RPMI8226 (cell line): ENCODE results near the gene PIP4K2A.

ENCODE experiments used
- DNase-seq: peaks from one replicate; pipeline ENCODE4 v3.0.0-alpha.2; 2015

PIP4K2A gene

GRCh38 chr10:22589851-22590514 is 124.4 kb downstream of the PIP4K2A start:
- no peak for DNase-seq

GRCh38 chr10:22588462-22588861 is 125.9 kb downstream of the PIP4K2A start:
- no peak for DNase-seq

DNA sequence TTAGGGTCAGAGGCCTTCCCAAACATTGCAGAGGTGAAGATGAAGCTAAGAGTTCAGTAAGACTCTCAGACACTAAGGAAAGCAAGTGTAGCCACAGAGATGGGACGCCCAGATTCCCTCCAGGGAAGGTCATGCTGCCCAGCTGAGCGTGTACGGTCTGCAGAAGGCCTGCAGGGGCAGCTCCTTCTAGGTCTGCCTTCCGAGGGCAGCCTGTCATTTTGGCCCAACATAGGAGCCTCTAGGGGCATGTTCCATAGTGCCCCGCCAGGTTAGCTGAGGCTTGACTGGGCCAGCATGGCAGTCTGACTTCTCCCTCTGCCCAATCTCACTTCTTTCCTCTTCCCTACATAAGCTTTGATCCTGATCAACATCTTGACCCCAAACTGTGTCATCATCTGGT is 130.7 kb downstream of the PIP4K2A start:
- no peak for DNase-seq

DNA sequence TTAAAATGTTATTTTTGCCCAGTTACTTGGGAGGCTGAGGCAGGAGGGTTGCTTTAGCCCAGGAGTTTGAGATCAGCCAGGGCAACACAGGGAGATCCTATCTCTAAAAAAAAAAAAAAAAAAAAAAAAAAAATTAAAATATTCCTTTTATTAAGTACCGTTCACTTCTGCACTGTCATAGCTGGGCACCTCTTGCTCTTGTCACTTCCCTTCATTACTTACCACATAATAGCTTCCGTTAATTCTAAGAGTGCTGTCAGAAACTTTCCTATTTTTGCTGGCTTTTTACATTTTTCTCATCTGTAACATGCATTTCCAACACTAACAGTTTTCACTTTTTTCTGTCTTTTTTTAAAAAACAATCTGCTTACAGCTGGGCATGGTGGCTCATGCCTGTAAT is 132.9 kb downstream of the PIP4K2A start:
- no peak for DNase-seq

- no peak for DNase-seq
Observed at GRCh38 chr10:22580711-22581110, 133.7 kb downstream of the PIP4K2A start.

DNA sequence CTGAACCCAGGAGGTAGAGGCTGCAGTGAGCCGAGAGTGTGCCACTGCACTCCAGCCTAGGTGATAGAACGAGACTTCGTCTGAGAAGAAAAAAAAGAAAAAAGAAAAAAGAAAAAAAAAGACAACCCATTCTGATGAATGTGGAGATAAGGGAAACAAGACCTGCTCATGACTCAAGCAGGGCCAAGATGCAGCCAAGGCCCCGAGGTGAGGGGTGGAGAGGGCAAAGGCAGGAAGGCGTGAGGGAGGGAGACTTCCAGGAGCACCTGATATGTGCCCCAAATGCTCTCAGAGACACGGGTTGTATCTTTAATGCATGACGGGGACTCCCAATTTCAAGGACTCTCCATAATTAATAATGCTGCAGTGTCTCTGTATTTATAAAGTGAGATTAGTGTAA is 134.6 kb downstream of the PIP4K2A start:
- DNase-seq = no peak

DNA sequence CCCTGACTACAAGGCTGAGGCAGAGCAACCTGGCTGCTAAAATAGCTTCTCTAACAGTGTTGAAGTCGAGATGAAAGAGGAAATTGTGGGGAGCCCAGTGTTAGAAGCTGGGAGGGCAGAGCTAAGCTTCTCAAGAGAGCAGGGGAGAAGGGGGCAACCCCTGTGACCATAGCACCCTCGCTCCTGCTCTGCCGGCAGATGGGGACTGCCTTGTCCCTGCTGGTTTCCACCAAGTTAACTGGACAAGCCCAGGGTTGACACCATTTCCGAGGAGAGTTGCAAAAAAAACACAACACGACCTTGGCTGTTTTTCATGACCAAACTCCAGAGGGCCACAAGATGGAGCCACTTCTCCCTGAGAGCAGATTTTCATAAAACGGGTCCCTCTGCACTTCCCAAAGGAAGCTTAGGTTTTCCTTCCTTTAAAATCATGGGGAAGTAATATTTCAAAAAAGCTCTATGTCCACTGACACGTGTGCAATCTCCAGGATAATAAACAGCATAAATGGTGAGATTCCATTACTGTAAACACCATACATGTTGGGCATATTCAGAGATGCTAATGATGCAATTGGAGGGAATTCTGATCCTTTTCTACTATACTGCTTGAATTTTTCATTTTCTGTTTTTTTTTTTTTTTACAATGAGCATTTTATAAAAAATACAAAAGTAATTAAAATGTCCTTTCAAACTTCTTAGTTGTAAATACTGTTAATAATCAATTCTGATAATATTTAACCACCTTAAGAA is 140.4 kb downstream of the PIP4K2A start:
- peak; percentile 16 for DNase-seq

DNA sequence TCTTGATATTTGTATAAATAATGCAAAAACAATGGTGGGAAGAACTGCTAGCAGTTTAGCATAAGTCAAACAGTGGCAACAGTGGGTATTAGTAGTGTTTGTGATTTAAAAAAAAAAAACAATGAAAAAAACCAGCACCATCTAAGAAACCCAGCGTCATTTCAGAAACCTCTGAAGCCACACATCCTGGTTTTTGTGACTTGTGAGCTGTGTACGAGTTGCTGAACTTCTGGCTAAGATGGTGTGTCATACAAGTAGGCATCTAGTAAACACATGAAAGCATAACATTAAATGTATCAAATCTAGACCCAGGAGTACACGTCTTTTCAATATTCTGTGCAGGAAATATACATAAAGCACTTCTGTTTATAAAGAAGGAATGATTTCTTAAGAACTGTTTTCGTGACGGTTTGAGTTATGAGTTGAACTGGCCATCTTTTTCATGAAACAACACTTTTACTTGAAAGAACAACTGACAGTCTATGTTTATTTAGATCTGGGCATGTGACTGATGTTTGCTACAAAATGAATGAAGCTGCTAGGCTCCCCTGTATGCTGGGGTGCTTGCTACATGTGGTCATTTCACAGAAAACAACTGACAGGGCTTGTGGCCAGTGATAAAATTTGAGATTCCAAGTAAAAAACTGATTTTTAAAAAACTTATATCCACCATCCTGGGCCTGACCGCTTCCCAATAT is 143.5 kb downstream of the PIP4K2A start:
- DNase-seq = no peak

DNA sequence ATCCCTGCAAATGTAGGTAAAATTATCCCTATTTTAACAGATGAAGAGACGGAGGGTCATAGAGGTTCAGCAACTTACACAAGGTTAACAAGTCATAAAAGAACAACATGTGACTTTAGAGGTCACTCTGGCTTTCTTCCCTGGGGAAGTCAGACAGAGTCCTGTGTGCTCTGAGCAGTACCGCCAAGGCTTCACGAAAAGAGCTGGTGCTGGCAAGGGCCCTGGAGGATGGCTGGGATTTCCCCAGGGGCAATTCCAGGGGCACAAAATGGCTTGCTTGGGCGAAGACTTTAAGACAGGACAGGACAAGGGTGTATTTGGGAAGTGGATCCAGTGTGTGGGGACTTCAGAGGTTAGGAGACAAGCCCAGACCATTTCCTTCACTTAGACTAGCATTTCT is 144.1 kb downstream of the PIP4K2A start:
- no peak for DNase-seq

- DNase-seq = no peak
Observed at GRCh38 chr10:22568928-22569327, 145.4 kb downstream of the PIP4K2A start.

GRCh38 chr10:22564060-22564459 is 150.3 kb downstream of the PIP4K2A start:
- DNase-seq = no peak

DNA sequence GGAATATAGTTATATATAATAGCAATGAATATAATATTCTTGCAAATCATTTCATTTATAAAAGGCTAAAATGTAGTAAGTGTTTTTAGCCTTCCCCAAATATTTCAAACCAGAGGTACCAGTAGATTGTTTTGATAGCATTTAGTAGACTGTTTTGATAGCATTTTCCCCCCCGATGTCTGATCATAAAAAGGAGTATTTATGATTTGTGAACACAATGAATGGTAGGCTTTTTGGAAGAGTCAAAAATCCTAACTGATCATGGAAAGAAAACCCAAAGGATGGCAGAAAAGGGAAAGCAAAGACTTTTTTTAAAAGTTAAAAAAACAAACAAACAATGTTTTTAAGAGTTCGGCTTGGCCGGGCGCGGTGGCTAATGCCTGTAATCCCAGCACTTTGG is 152.5 kb downstream of the PIP4K2A start:
- no peak for DNase-seq

GRCh38 chr10:22560913-22561239 is 153.5 kb downstream of the PIP4K2A start:
- DNase-seq = no peak

GRCh38 chr10:22560096-22560912 is 154.1 kb downstream of the PIP4K2A start:
- no peak for DNase-seq

- no peak for DNase-seq
Observed at GRCh38 chr10:22557321-22557720, 157.1 kb downstream of the PIP4K2A start.

- no peak for DNase-seq
Observed at GRCh38 chr10:22556774-22557173, 157.6 kb downstream of the PIP4K2A start.

GRCh38 chr10:22554461-22555182 is 159.8 kb downstream of the PIP4K2A start:
- DNase-seq = no peak

GRCh38 chr10:22553452-22553995 is 160.9 kb downstream of the PIP4K2A start:
- DNase-seq = no peak

DNA sequence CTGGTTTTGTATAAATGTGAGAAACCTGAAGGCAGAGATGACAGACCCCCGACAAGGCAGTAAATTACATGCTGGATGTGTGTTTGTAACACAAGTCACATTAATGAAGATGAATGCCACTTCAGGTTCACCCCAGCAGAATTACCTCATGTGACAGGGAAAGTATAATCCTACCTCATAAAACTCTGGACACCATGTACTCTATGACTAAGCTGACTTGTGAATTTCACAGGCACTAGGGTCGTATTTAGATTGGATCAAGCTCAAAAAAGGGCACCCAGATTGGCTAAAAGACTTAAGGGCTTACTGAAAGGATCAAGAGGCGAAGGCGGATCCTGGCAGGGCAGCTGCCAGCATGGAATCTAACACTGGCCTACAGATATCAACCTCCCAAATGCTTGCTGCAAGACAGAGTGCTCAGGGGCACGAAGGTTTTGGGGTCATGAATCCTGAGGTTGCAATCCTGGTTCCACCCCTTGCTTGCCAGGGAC is 161.4 kb downstream of the PIP4K2A start:
- no peak for DNase-seq

DNA sequence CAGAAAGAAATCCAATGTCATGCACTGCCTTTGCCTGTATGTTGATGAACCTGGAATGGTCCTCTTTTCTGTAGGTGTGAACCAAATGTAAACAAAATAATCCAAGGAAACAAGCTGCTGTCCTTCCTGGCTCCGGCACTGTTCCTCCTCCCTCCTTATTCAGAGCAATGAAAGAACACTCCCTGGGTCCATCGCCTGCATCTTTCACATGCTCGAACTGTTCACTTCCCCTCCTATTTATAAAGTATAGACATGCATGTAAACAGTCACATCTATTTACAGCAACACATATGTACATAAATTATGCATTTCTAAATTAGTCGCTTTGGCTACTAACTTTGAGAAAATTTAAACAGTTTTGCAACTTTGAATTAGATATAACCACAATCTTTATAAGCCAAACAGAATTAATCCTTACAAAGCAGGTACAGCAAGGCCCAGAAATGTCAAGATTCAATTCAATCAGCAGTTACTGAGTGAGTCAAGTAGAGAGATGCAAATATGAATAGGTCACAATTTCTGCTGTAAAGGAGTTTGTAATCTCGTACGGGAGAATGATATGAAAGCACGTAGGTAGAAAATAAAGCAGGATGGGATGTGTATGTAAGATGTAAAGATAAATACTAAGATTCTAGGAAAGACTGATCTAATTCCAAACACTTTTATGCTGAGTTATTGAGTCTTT is 162.6 kb downstream of the PIP4K2A start:
- DNase-seq = no peak

DNA sequence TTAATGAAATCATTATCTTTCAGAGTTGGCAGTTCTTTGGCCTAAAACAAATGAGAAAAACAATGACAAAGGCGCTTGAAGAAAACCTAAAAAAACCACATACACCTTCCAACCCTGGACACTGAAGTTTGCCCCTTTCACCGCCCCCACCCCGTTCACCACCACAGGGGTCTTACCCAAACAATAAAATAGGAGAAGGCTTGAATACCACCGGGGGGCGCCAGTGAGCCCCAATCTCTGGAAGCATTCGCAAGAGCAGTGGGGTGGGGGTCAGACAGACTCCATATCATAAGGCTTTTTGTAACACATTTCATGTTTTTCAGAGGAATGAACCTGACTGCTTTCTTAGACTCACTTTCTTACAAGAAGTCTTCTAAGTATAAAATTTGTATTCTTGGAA is 163.6 kb downstream of the PIP4K2A start:
- DNase-seq = peak; percentile 34

DNA sequence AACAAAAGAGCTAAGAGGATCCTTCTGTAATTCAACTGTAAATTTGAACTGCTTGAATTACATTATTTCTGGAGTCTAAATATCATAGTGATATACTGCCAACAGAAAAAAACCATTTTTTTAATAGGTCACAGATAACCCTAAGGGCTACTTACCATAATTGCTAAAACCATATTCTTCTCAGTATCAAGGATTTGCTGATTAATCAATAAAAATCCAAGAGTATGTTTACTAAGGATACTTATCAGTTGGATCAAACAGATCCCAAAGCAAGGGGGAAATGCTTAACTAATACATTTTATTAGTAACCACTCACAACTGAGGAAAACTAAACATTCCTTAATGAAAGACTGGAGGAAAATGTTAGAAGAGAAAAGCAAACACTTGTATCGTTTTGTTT is 166.0 kb downstream of the PIP4K2A start:
- DNase-seq = no peak
